ENCODE results near the gene WFS1. TPM values are rescaled to one million over a fixed set of nuclear protein-coding genes. Genes with fewer than 3 reads are reported as not detected.

The WFS1 gene
- polyA plus RNA-seq, 1 of the 3 experiments (the other 2 are of a cell fraction): 18.7 TPM

DNA sequence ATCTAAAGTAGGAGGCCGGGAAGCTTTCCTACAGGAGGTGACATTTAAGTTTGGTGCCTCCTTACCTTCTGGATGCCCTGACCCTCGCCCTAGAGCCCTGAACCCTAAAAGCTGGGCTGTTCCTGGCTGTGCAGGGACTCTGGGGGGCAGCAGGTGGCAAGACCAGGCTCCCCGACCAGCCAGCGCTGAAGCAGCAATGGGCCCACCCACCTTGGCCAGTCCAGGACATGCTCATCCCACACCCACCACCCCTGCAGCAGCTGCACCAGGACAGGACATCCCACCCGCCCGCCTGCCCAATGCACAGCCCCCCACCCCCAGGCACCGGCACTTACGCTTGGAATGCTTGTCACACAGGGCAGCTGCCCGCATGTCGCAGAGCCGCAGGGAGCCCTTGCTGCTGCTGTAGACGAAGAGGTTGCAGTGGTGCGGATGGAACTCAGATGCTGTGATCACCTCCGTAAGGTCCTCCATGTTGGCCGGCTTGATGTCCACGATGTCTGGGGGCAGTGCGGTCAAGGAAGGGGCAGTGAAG is 77.9 kb downstream of the WFS1 start:
- no peaks in the 10 kb centered on the region; a peak in 1 of 4 replicates for H3K4me1 ChIP-seq (ENCODE audit: control insufficient read depth in 1 of 2, insufficient read depth in 2 of 2, low read depth in 1 of 2, low read length in 1 of 2)
- H3K9ac ChIP-seq: no peak overlapping the region
- TF ChIP-seq RAD21 (IDR thresholded peaks at IDR 0.05; ENCODE audit: low read length): no peak
- ChIA-PET CTCF (interaction anchor here (0.6 to 12.4 kb wide), 4 partner anchors 13 to 199 kb away, joined by 3 to 123 read pairs (median 6); no protein-coding TSS in a partner anchor), POLR2A (no interaction called here)
- no peak overlapping the region for H3K4me2 ChIP-seq
- no peak for DNase-seq
- no peak overlapping the region for H3K27ac ChIP-seq (ENCODE audit: low read depth in 2 of 2, low read length in 1 of 2)
- no peak overlapping the region for H2AFZ ChIP-seq (ENCODE audit: low read depth)
- 69% methylated on average over 3 of the region's 17 CpGs for WGBS (ENCODE audit: low lambda C conversion rate)
- no peaks in the 10 kb centered on the region for H3K36me3 ChIP-seq (replicated peaks in 1 of 2; ENCODE audit: control insufficient read depth in 1 of 2, insufficient read depth in 2 of 2, low read length in 1 of 2)
- H3K27me3 ChIP-seq (ENCODE audit: insufficient read depth): no peaks in the 10 kb centered on the region
- no peaks in the 10 kb centered on the region for H3K9me3 ChIP-seq
- no peaks in the 10 kb centered on the region for H3F3A ChIP-seq (replicated peaks; ENCODE audit: insufficient read depth)
- H3K4me3 ChIP-seq (ENCODE audit: low read depth in 2 of 2, low read length in 1 of 2): no peak overlapping the region
- H3K9me2 ChIP-seq: no peaks in the 10 kb centered on the region
- no peaks in the 10 kb centered on the region for H4K20me1 ChIP-seq (ENCODE audit: insufficient read depth)
- no peaks in the 10 kb centered on the region for H3K79me2 ChIP-seq (ENCODE audit: insufficient read depth)

GRCh38 chr4:6348408-6348807 is 78.8 kb downstream of the WFS1 start:
- H3F3A ChIP-seq (replicated peaks; ENCODE audit: insufficient read depth): no peaks in the 10 kb centered on the region
- no peaks in the 10 kb centered on the region; a peak in 1 of 4 replicates for H3K4me1 ChIP-seq (ENCODE audit: control insufficient read depth in 1 of 2, insufficient read depth in 2 of 2, low read depth in 1 of 2, low read length in 1 of 2)
- POLR2A ChIA-PET: no interaction called here
- H4K20me1 ChIP-seq (ENCODE audit: insufficient read depth): no peaks in the 10 kb centered on the region
- CTCF ChIA-PET: interaction anchor here (1.3 to 12.4 kb wide), 3 partner anchors 14 to 198 kb away, joined by 4 to 123 read pairs (median 8); no protein-coding TSS in a partner anchor
- H2AFZ ChIP-seq (ENCODE audit: low read depth): no peak overlapping the region
- DNase-seq: no peak
- 36% methylated on average over 4 of the region's 4 CpGs for WGBS (ENCODE audit: low lambda C conversion rate)
- H3K27ac ChIP-seq (ENCODE audit: low read depth in 2 of 2, low read length in 1 of 2): no peak overlapping the region
- no peaks in the 10 kb centered on the region for H3K27me3 ChIP-seq (ENCODE audit: insufficient read depth)
- no peak overlapping the region for H3K9ac ChIP-seq
- no peaks in the 10 kb centered on the region for H3K9me2 ChIP-seq
- no peaks in the 10 kb centered on the region for H3K79me2 ChIP-seq (ENCODE audit: insufficient read depth)
- no peaks in the 10 kb centered on the region for H3K9me3 ChIP-seq
- TF ChIP-seq, protein P1, sequence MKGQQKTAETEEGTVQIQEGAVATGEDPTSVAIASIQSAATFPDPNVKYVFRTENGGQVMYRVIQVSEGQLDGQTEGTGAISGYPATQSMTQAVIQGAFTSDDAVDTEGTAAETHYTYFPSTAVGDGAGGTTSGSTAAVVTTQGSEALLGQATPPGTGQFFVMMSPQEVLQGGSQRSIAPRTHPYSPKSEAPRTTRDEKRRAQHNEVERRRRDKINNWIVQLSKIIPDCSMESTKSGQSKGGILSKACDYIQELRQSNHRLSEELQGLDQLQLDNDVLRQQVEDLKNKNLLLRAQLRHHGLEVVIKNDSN (IDR thresholded peaks at IDR 0.05; ENCODE audit: borderline replicate concordance, low read depth): no peak
- TF ChIP-seq JUND (IDR thresholded peaks at IDR 0.05) (no peak), SMC3 (IDR thresholded peaks at IDR 0.05; ENCODE audit: low read depth, low read length) (no peak), RFX5 (IDR thresholded peaks at IDR 0.05; ENCODE audit: low read length) (no peak), CHD2 (IDR thresholded peaks at IDR 0.05; ENCODE audit: low read length, partially characterized antibody) (no peak), EP300 (IDR thresholded peaks at IDR 0.05; ENCODE audit: borderline replicate concordance in 1 of 2, low read depth in 1 of 2, low read length in 1 of 2) (no peak), MXI1 (IDR thresholded peaks at IDR 0.05; ENCODE audit: low read depth, low read length) (no peak), EZH2phosphoT487 (IDR thresholded peaks at IDR 0.05; ENCODE audit: borderline replicate concordance, low read depth) (no peak), RAD21 (IDR thresholded peaks at IDR 0.05; ENCODE audit: low read length) (no peak), TCF12 (IDR thresholded peaks at IDR 0.05) (no peak), POLR2AphosphoS5 (IDR thresholded peaks at IDR 0.05; ENCODE audit: low read depth, low read length) (no peak), SIN3A (IDR thresholded peaks at IDR 0.05; ENCODE audit: borderline replicate concordance, low read depth, low read length) (no peak), MEF2A (IDR thresholded peaks at IDR 0.05; ENCODE audit: borderline replicate concordance, low read depth) (no peak), FOSL2 (IDR thresholded peaks at IDR 0.05; ENCODE audit: borderline replicate concordance, low read depth) (no peak), REST (IDR thresholded peaks at IDR 0.05; ENCODE audit: low read depth, low read length) (no peak)
- TF ChIP-seq, protein P2, sequence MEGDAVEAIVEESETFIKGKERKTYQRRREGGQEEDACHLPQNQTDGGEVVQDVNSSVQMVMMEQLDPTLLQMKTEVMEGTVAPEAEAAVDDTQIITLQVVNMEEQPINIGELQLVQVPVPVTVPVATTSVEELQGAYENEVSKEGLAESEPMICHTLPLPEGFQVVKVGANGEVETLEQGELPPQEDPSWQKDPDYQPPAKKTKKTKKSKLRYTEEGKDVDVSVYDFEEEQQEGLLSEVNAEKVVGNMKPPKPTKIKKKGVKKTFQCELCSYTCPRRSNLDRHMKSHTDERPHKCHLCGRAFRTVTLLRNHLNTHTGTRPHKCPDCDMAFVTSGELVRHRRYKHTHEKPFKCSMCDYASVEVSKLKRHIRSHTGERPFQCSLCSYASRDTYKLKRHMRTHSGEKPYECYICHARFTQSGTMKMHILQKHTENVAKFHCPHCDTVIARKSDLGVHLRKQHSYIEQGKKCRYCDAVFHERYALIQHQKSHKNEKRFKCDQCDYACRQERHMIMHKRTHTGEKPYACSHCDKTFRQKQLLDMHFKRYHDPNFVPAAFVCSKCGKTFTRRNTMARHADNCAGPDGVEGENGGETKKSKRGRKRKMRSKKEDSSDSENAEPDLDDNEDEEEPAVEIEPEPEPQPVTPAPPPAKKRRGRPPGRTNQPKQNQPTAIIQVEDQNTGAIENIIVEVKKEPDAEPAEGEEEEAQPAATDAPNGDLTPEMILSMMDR (IDR thresholded peaks at IDR 0.05): no peak
- no peak overlapping the region for H3K4me3 ChIP-seq (ENCODE audit: low read depth in 2 of 2, low read length in 1 of 2)
- no peaks in the 10 kb centered on the region for H3K36me3 ChIP-seq (replicated peaks in 1 of 2; ENCODE audit: control insufficient read depth in 1 of 2, insufficient read depth in 2 of 2, low read length in 1 of 2)
- no peak overlapping the region for H3K4me2 ChIP-seq
